ENCODE data around the gene CADM2. TPM values are rescaled to one million over a fixed set of nuclear protein-coding genes. Genes with fewer than 3 reads are reported as not detected.

CADM2 gene
- total RNA-seq, 2 experiments from 2014 or later: not detected

- H3K36me3 Mint-ChIP-seq (ENCODE audit: low read depth): no peaks in the 10 kb centered on the region
- no peak overlapping the region for H3K4me3 Mint-ChIP-seq
- no peak overlapping the region for H3K27ac Mint-ChIP-seq
- H3K4me1 Mint-ChIP-seq: no peaks in the 10 kb centered on the region
- no peaks in the 10 kb centered on the region for H3K27me3 Mint-ChIP-seq
- H3K9me3 Mint-ChIP-seq: peaks cover 6% of the 10 kb centered on the region
- CTCF ChIA-PET: no interaction called here
- POLR2A ChIA-PET: no interaction called here
- DNase-seq: no peak
Measured at GRCh38 chr3:85193565-85193964, 234.8 kb downstream of the CADM2 start.

DNA sequence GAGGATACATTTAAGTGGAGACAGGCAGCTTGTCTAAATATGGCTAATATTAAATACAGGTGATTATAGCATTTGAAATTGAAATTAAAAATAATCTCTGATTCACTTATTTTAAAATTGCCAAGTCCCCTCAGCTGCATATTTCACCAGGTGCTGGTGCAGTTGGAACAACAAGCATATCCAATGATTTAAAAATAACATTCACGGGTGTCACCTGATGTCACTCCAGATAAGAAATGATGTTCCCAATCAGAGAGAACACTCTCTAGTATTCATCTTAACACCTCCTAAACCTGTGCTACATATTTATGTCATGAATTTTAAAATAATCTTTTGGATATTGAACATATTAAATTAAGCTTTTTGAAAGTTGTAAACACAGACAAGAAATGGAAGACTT is 249.9 kb downstream of the CADM2 start:
- Mint-ChIP-seq H3K4me1 (no peaks in the 10 kb centered on the region), H3K4me3 (no peak overlapping the region), H3K9me3 (peaks cover 3% of the 10 kb centered on the region), H3K36me3 (ENCODE audit: low read depth) (no peaks in the 10 kb centered on the region), H3K27ac (no peak overlapping the region), H3K27me3 (no peaks in the 10 kb centered on the region)
- ChIA-PET POLR2A (no interaction called here), CTCF (no interaction called here)
- DNase-seq: no peak

- H3K27me3 Mint-ChIP-seq: no peaks in the 10 kb centered on the region
- no peak overlapping the region for H3K27ac Mint-ChIP-seq
- no peaks in the 10 kb centered on the region for H3K36me3 Mint-ChIP-seq (ENCODE audit: low read depth)
- POLR2A ChIA-PET: no interaction called here
- no peak for DNase-seq
- H3K4me1 Mint-ChIP-seq: no peaks in the 10 kb centered on the region
- H3K9me3 Mint-ChIP-seq: peaks cover 4% of the 10 kb centered on the region
- H3K4me3 Mint-ChIP-seq: no peak overlapping the region
- CTCF ChIA-PET: no interaction called here
Measured at GRCh38 chr3:85210540-85210939, 251.8 kb downstream of the CADM2 start.

- H3K4me3 Mint-ChIP-seq: no peak overlapping the region
- peaks cover 21% of the 10 kb centered on the region for H3K9me3 Mint-ChIP-seq
- no peak for DNase-seq
- no peak overlapping the region for H3K27ac Mint-ChIP-seq
- POLR2A ChIA-PET: no interaction called here
- H3K36me3 Mint-ChIP-seq (ENCODE audit: low read depth): no peaks in the 10 kb centered on the region
- H3K4me1 Mint-ChIP-seq: no peaks in the 10 kb centered on the region
- H3K27me3 Mint-ChIP-seq: no peaks in the 10 kb centered on the region
- CTCF ChIA-PET: no interaction called here
Measured at GRCh38 chr3:85228966-85229365, 270.2 kb downstream of the CADM2 start.

DNA sequence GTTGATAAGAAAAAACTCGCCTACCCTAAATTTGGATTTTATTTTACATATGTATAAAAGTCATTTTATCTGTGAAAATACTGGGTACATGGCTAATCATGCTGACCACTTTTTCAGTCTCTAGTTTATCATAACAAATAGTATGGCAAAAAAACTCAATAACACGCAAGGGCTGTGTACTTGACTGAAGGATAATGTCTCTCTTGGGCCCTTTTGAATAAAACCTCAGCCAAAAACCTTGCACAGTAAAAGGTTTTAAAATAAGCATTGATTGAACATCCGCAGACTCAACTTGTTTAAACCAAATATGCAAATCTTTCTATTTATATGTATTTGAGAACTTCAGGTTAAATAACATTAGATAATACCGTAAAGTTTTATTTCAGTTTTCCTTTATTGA is 285.3 kb downstream of the CADM2 start:
- CTCF ChIA-PET: no interaction called here
- no peaks in the 10 kb centered on the region for H3K9me3 Mint-ChIP-seq
- DNase-seq: no peak
- no peaks in the 10 kb centered on the region for H3K4me1 Mint-ChIP-seq
- H3K27me3 Mint-ChIP-seq: no peaks in the 10 kb centered on the region
- no peak overlapping the region for H3K4me3 Mint-ChIP-seq
- POLR2A ChIA-PET: no interaction called here
- no peak overlapping the region for H3K27ac Mint-ChIP-seq
- H3K36me3 Mint-ChIP-seq (ENCODE audit: low read depth): no peaks in the 10 kb centered on the region

DNA sequence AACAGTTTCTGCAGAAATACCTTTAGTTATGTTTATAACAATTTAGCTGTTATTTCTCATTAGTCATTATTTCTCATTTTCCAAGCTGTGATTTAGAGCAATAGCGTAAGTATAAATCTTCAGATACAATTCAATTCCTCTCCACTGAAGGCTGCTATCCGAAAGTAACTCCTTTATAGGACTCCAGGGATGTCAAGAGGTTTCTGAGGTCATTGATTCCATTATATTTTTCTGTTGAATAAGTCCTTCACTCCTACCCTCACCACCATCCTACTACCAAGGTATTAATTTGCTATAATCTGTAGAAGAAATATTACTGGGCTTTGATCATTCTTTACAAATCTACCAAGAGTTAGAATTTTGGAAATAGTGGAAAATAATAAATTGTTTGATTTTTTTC is 285.7 kb downstream of the CADM2 start:
- Mint-ChIP-seq H3K4me3 (no peak overlapping the region), H3K27me3 (no peaks in the 10 kb centered on the region), H3K36me3 (ENCODE audit: low read depth) (no peaks in the 10 kb centered on the region), H3K27ac (no peak overlapping the region), H3K9me3 (no peaks in the 10 kb centered on the region), H3K4me1 (no peaks in the 10 kb centered on the region)
- ChIA-PET POLR2A (no interaction called here), CTCF (no interaction called here)
- no peak for DNase-seq

DNA sequence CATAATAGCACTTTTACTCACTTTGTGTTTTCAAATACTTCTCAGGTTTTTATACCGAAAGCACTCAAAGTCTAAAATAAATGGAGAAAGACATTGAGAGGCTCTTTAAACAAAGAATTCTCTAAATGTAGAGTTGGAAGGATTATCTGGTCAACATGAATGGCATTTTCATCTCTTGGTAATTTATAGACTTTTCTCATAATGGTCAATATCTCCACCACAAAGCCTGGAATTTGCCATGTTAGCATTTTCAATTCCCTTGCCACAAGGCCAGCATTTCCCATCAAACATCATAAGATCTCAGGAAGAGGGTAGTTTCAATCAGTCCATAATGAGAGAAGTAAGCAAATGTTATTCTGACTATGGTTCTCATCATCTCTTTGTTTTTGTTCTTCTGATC is 293.0 kb downstream of the CADM2 start:
- ChIA-PET POLR2A (no interaction called here), CTCF (no interaction called here)
- no peak for DNase-seq
- Mint-ChIP-seq H3K9me3 (no peaks in the 10 kb centered on the region), H3K36me3 (ENCODE audit: low read depth) (no peaks in the 10 kb centered on the region), H3K4me3 (no peak overlapping the region), H3K4me1 (no peaks in the 10 kb centered on the region), H3K27ac (no peak overlapping the region), H3K27me3 (no peaks in the 10 kb centered on the region)

DNA sequence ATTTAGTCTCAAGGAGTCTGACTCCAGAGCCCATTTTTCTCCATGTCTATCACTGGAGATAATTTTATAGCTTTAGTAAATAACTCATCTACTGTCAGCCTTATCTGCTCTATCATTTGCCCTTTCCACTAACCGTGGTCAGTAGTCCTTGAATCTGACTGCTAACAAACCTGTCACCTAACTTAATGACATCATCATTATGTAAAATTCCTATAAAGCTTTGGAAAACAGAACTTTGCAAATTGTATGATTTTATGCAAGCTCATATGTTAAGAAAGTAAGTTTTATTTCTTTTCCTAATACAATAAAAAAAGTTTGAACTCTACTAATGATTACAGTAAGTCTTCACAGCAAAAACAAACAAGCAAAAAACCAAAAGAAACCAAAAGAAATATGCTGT is 293.9 kb downstream of the CADM2 start:
- Mint-ChIP-seq H3K9me3 (no peaks in the 10 kb centered on the region), H3K27ac (no peak overlapping the region), H3K27me3 (no peaks in the 10 kb centered on the region), H3K4me3 (no peak overlapping the region), H3K36me3 (ENCODE audit: low read depth) (no peaks in the 10 kb centered on the region), H3K4me1 (no peaks in the 10 kb centered on the region)
- ChIA-PET POLR2A (no interaction called here), CTCF (no interaction called here)
- DNase-seq: no peak

DNA sequence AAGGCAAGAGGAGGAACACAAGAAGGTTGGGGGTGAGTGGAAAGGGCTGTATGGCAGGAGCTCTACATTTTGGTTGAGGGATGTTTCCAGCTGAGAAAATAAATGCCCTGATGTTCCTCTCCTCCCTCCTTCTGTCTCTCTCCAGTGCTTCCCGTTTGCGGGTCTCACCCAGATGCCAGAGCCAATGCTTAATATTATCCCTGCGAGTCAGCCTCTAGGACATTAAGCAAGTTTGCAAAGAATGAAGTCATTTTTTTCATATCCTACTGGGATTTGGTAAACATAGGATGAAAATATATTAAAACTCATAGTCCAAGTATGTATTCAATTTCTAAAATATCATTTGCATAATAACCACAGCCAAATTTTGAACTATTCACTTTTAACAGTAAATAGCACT is 295.9 kb downstream of the CADM2 start:
- CTCF ChIA-PET: no interaction called here
- POLR2A ChIA-PET: no interaction called here
- Mint-ChIP-seq H3K4me3 (no peak overlapping the region), H3K9me3 (no peaks in the 10 kb centered on the region), H3K36me3 (ENCODE audit: low read depth) (no peaks in the 10 kb centered on the region), H3K27me3 (no peaks in the 10 kb centered on the region), H3K4me1 (no peaks in the 10 kb centered on the region), H3K27ac (no peak overlapping the region)
- no peak for DNase-seq

- CTCF ChIA-PET: no interaction called here
- H3K27ac Mint-ChIP-seq: no peak overlapping the region
- POLR2A ChIA-PET: no interaction called here
- H3K9me3 Mint-ChIP-seq: no peaks in the 10 kb centered on the region
- H3K4me1 Mint-ChIP-seq: no peaks in the 10 kb centered on the region
- no peak for DNase-seq
- H3K36me3 Mint-ChIP-seq (ENCODE audit: low read depth): no peaks in the 10 kb centered on the region
- no peaks in the 10 kb centered on the region for H3K27me3 Mint-ChIP-seq
- H3K4me3 Mint-ChIP-seq: no peak overlapping the region
Measured at GRCh38 chr3:85255949-85256348, 297.2 kb downstream of the CADM2 start.

DNA sequence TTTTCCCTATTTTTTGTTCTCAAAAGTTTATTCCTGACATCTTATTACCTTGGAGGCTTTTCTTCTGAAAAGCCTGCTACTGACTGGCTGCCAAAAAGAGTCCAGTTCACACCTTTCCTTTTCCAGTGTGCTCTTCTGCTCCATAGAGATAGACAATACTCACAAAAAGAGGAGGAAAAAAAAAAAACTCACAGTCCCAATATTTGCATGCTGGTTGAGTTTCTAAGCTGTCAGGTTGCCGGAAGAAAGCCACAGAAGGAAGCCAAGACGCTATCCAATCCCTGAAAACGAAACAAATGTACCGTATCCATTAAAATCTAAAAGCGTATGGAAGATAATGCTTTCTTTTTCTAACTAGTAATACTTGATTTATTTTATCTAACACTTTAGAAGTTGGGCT is 299.5 kb downstream of the CADM2 start:
- ChIA-PET POLR2A (no interaction called here), CTCF (no interaction called here)
- Mint-ChIP-seq H3K4me3 (no peak overlapping the region), H3K36me3 (ENCODE audit: low read depth) (no peaks in the 10 kb centered on the region), H3K27me3 (no peaks in the 10 kb centered on the region), H3K27ac (no peak overlapping the region), H3K9me3 (no peaks in the 10 kb centered on the region), H3K4me1 (no peaks in the 10 kb centered on the region)
- DNase-seq: no peak

DNA sequence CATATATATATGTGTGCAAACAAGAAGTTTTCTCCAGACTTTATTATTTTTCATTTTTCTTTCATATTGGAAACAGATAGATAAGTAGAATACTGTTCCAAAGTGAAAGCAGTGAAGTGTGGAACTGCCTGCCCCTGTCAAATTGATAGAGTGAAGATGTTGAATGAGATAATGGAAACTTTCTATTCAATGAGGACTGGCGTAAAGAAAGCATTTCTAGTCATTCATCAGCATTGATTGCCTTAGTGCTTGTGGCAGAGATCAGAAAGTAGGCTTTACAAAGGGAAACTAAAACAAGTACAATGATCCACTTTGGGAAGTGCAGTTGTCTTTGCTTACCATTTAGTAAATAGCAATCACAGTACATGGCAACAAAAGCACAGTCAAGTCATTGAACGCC is 300.0 kb downstream of the CADM2 start:
- CTCF ChIA-PET: no interaction called here
- Mint-ChIP-seq H3K36me3 (ENCODE audit: low read depth) (no peaks in the 10 kb centered on the region), H3K27ac (no peak overlapping the region), H3K27me3 (no peaks in the 10 kb centered on the region), H3K4me3 (no peak overlapping the region), H3K4me1 (no peaks in the 10 kb centered on the region), H3K9me3 (no peaks in the 10 kb centered on the region)
- DNase-seq: no peak
- POLR2A ChIA-PET: no interaction called here

DNA sequence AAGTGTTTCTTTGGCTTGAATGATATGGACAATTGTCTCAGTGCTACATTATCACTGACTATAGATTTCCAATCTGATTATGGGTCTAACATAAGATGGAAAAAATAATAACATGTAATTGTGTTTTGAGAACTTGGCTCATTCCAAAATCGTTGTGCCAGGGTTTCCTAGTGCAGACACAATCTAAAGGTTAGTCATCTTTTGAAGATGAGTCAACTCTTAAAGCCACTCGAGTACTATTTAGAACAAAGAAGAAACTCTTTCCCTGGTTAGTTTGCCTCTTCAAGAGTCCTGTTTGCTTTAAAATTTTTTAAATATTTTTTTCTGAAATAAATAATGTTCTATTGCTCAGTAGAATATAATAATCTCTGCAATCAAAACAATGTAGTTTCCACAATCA is 301.0 kb downstream of the CADM2 start:
- ChIA-PET CTCF (no interaction called here), POLR2A (no interaction called here)
- Mint-ChIP-seq H3K36me3 (ENCODE audit: low read depth) (no peaks in the 10 kb centered on the region), H3K9me3 (no peaks in the 10 kb centered on the region), H3K4me3 (no peak overlapping the region), H3K27ac (no peak overlapping the region), H3K4me1 (no peaks in the 10 kb centered on the region), H3K27me3 (no peaks in the 10 kb centered on the region)
- DNase-seq: no peak

DNA sequence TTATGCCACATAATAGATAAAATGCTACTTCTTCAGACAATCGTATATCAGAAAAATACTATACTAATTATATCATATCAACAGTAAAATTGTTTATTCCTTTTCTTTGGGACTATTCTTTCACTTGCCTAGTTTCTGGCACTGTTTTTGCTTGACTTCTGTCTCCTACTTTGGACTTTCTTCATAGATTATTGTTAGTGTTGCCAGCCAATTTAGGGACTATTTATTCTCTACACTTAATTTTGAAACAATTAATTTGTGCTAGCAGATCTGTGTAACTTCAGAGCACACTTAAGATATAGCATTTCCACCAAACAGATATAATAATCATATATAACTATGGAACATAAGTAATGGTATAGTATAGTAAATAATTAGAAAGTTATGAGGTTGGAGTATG is 305.6 kb downstream of the CADM2 start:
- H3K36me3 Mint-ChIP-seq (ENCODE audit: low read depth): no peaks in the 10 kb centered on the region
- H3K27me3 Mint-ChIP-seq: no peaks in the 10 kb centered on the region
- H3K9me3 Mint-ChIP-seq: no peaks in the 10 kb centered on the region
- no peak for DNase-seq
- no peaks in the 10 kb centered on the region for H3K4me1 Mint-ChIP-seq
- H3K27ac Mint-ChIP-seq: no peak overlapping the region
- H3K4me3 Mint-ChIP-seq: no peak overlapping the region
- ChIA-PET CTCF (no interaction called here), POLR2A (no interaction called here)

GRCh38 chr3:85270488-85270887 is 311.7 kb downstream of the CADM2 start:
- DNase-seq: no peak
- Mint-ChIP-seq H3K36me3 (ENCODE audit: low read depth) (no peaks in the 10 kb centered on the region), H3K27me3 (no peaks in the 10 kb centered on the region), H3K4me3 (no peak overlapping the region), H3K9me3 (no peaks in the 10 kb centered on the region), H3K27ac (no peak overlapping the region), H3K4me1 (no peaks in the 10 kb centered on the region)
- CTCF ChIA-PET: no interaction called here
- POLR2A ChIA-PET: no interaction called here

Measured in activated CD4-positive, alpha-beta T cell treated with anti-CD3 and anti-CD28 coated beads, Interleukin-2, amount 10 ng/mL, durations not matched to agents 7 days and 5 days (primary cell).